Hepatocyte (in vitro differentiated cells): ENCODE results near the gene CLDN15. TPM values are rescaled to one million over a fixed set of nuclear protein-coding genes. Genes with fewer than 3 reads are reported as not detected.

ENCODE experiments used
- DNase-seq: peaks from one replicate; pipeline ENCODE4 v3.0.0-alpha.2; 2016; ENCODE audit warnings: low spot score
- H2AFZ ChIP-seq: fragments of 200-600 bp; sonication (generic); 2 replicates; pipeline ENCODE4 v1.6.0; 2016; ENCODE audit warnings: antibody characterized with exemption, mild to moderate bottlenecking
- H3K27ac ChIP-seq: fragments of 200-600 bp; sonication (generic); 2 replicates; pipeline ENCODE4 v1.5.1; 2016; ENCODE audit warnings: mild to moderate bottlenecking
- H3K27me3 ChIP-seq: fragments of 200-600 bp; sonication (generic); 2 replicates; pipeline ENCODE4 v1.6.1; 2016
- H3K36me3 ChIP-seq: fragments of 200-600 bp; sonication (generic); replicated peaks from 2 replicates; pipeline ENCODE4 v1.5.1; 2016; ENCODE audit warnings: low read depth; ENCODE audit not compliant: insufficient read depth
- H3K4me1 ChIP-seq: fragments of 200-600 bp; sonication (generic); 2 replicates; pipeline ENCODE4 v1.5.1; 2016; ENCODE audit warnings: mild to moderate bottlenecking, moderate library complexity; ENCODE audit not compliant: insufficient read depth
- H3K4me2 ChIP-seq: fragments of 200-600 bp; sonication (generic); 2 replicates; pipeline ENCODE4 v1.6.0; 2016
- H3K4me3 ChIP-seq: fragments of 200-600 bp; sonication (generic); 2 replicates; pipeline ENCODE4 v1.5.1; 2016; ENCODE audit warnings: mild to moderate bottlenecking
- H3K79me2 ChIP-seq: fragments of 200-600 bp; sonication (generic); 2 replicates; pipeline ENCODE4 v1.6.0; 2017; ENCODE audit warnings: mild to moderate bottlenecking
- H3K9me2 ChIP-seq: fragments of 200-600 bp; sonication (generic); replicated peaks from 2 replicates; pipeline ENCODE4 v1.6.0; 2017; ENCODE audit warnings: mild to moderate bottlenecking; ENCODE audit not compliant: insufficient read depth
- H3K9me3 ChIP-seq: fragments of 200-600 bp; sonication (generic); 2 replicates; pipeline ENCODE4 v1.5.1; 2016; ENCODE audit warnings: low read depth, mild to moderate bottlenecking
- H4K20me1 ChIP-seq: fragments of 200-600 bp; sonication (generic); 2 replicates; pipeline ENCODE4 v1.6.0; 2016; ENCODE audit warnings: mild to moderate bottlenecking; ENCODE audit not compliant: insufficient read depth, poor library complexity, severe bottlenecking
- EZH2 ChIP-seq: fragments of 200-600 bp; sonication (generic); IDR thresholded peaks from 2 replicates; pipeline ENCODE4 v1.6.1; 2016; ENCODE audit warnings: antibody characterized with exemption, mild to moderate bottlenecking, borderline replicate concordance
- EZH2phosphoT487 ChIP-seq: fragments of 200-600 bp; sonication (generic); IDR thresholded peaks from one replicate; pipeline ENCODE4 v1.6.1; 2018; ENCODE audit warnings: antibody characterized with exemption, mild to moderate bottlenecking, low read depth, moderate library complexity; ENCODE audit not compliant: unreplicated experiment, severe bottlenecking
- WGBS: methylation state at CpG from one replicate; pipeline ENCODE4 v1.1.6; 2016; ENCODE audit warnings: low lambda C conversion rate; ENCODE audit errors: missing lambda C conversion rate; 5-methylcytosine and 5-hydroxymethylcytosine counted together
- polyA plus RNA-seq: library from polyadenylated mRNA; unstranded; fragments of >200 nt; fragmentation: Nextera tagmentation; extraction: Ambion mirVana; gene quantifications from 2 replicates; pipeline ENCODE4 v1.2.1, GENCODE V29; 2016
- total RNA-seq: library from RNA; depleted of rRNA; stranded (reverse); fragments of >200 nt; gene quantifications from 2 replicates; pipeline ENCODE4 v1.2.3, GENCODE V29; 2014
- TF ChIP-seq, protein P1 (sequence below): fragments of 200-600 bp; sonication (generic); IDR thresholded peaks from 2 replicates; pipeline ENCODE4 v1.5.1; 2016; ENCODE audit warnings: antibody characterized with exemption, mild to moderate bottlenecking; ENCODE audit not compliant: poor library complexity

Gene CLDN15
- total and polyA plus RNA-seq, 2 experiments from 2014 or later: 14.3 to 25.7 TPM

DNA sequence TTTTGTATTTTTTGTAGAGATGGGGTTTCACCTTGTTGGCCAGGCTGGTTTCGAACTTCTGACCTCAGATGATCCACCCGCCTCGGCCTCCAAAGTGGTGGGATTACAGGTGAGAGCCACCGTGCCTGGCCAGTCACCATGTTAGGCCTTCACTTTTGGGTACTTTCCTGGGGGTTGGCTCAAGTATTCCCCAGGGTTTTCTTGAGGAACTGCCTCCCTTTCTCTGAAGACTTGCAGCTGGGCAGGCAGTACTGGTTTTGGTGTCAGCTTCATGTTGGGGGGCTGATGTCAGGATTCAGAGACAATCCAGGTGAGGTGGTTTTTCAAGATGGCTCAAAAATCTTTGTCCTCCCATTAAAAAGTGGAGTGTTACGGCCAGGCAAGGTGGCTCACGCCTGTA lies 12.0 kb downstream of the CLDN15 start:
- no peaks in the 10 kb centered on the region for H3K4me1 ChIP-seq
- DNase-seq: no peak
- peaks cover 12% of the 10 kb centered on the region for H3K79me2 ChIP-seq
- H3K4me3 ChIP-seq: no peak overlapping the region
- H3K27me3 ChIP-seq: no peaks in the 10 kb centered on the region
- H3K27ac ChIP-seq: no peak overlapping the region
- no peak overlapping the region for H3K4me2 ChIP-seq
- TF ChIP-seq, protein P1, sequence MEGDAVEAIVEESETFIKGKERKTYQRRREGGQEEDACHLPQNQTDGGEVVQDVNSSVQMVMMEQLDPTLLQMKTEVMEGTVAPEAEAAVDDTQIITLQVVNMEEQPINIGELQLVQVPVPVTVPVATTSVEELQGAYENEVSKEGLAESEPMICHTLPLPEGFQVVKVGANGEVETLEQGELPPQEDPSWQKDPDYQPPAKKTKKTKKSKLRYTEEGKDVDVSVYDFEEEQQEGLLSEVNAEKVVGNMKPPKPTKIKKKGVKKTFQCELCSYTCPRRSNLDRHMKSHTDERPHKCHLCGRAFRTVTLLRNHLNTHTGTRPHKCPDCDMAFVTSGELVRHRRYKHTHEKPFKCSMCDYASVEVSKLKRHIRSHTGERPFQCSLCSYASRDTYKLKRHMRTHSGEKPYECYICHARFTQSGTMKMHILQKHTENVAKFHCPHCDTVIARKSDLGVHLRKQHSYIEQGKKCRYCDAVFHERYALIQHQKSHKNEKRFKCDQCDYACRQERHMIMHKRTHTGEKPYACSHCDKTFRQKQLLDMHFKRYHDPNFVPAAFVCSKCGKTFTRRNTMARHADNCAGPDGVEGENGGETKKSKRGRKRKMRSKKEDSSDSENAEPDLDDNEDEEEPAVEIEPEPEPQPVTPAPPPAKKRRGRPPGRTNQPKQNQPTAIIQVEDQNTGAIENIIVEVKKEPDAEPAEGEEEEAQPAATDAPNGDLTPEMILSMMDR: no peak
- no peak for TF ChIP-seq EZH2phosphoT487
- TF ChIP-seq EZH2: no peak
- H3K36me3 ChIP-seq: no peaks in the 10 kb centered on the region
- WGBS: 97% methylated on average over 6 of the region's 6 CpGs
- H3K9me3 ChIP-seq: no peaks in the 10 kb centered on the region
- no peak overlapping the region for H2AFZ ChIP-seq
- no peaks in the 10 kb centered on the region for H4K20me1 ChIP-seq
- no peaks in the 10 kb centered on the region for H3K9me2 ChIP-seq

DNA sequence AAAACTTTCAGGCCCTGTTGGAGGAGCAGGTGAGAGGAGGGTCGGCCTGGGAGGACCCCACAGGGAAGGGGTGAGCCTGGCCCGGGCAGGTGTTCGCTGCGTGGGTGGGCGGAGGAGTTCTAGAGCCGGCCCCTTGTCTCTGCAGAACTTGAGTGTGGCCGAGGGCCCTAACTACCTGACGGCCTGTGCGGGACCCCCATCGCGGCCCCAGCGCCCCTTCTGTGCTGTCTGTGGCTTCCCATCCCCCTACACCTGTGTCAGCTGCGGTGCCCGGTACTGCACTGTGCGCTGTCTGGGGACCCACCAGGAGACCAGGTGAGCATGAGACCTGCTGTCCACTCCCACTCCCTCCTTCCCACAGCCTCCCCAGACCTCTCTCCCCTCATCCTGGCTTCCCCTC lies 14.1 kb downstream of the CLDN15 start:
- Histone ChIP-seq H3K36me3 (no peaks in the 10 kb centered on the region), H3K27me3 (no peaks in the 10 kb centered on the region), H3K4me2 (no peak overlapping the region), H3K9me2 (no peaks in the 10 kb centered on the region), H3K79me2 (peaks cover 33% of the 10 kb centered on the region), H4K20me1 (no peaks in the 10 kb centered on the region), H3K9me3 (no peaks in the 10 kb centered on the region), H3K27ac (no peak overlapping the region), H2AFZ (no peak overlapping the region), H3K4me3 (no peak overlapping the region), H3K4me1 (peaks cover 13% of the 10 kb centered on the region)
- TF ChIP-seq, protein P1: no peak
- DNase-seq: no peak
- WGBS: 97% methylated on average over 12 of the region's 15 CpGs

DNA sequence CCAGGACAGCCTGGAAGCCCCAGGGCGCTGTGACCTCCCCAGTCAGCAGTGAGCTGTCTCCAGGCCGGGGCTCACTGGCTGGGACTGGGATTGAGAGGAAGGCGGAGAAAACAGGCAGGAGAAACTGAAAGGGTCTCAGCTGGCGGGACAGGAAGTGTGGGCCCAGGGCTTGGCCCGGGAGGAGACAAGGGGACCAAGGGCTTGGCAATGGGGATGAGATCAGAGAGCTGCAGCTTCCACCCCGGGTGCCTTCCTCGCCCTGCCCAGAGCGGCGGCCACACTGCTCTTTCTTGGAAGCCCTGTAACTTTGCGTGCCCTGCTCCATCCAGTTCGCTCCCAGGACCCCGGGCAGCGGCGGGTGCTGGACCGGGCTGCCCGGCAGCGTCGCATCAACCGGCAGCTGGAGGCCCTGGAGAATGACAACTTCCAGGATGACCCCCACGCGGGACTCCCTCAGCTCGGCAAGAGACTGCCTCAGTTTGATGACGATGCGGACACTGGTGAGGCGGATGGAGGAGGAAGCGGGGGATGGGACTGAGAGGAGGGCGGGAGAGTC lies 15.2 kb downstream of the CLDN15 start:
- peaks cover 36% of the 10 kb centered on the region for H3K79me2 ChIP-seq

More for the DNA sequence above, 15.2 kb downstream of the CLDN15 start:
- Histone ChIP-seq H3K27me3 (no peaks in the 10 kb centered on the region), H3K4me3 (no peak overlapping the region), H3K27ac (no peak overlapping the region), H2AFZ (no peak overlapping the region), H4K20me1 (no peaks in the 10 kb centered on the region), H3K9me2 (no peaks in the 10 kb centered on the region), H3K36me3 (no peaks in the 10 kb centered on the region), H3K4me1 (peaks cover 13% of the 10 kb centered on the region), H3K4me2 (no peak overlapping the region), H3K9me3 (no peaks in the 10 kb centered on the region)
- WGBS: 95% methylated on average over 26 of the region's 27 CpGs
- DNase-seq: no peak
- TF ChIP-seq EZH2phosphoT487 (no peak), EZH2 (no peak)
- TF ChIP-seq, protein P1: no peak
